Neuronal stem cell (in vitro differentiated cells): ENCODE measurements around the gene ALG14.

Experiments used
- DNase-seq: peaks from one replicate; pipeline ENCODE4 v3.0.0-alpha.2; 2013; ENCODE audit warnings: low spot score
- H2AFZ ChIP-seq: one replicate; pipeline ENCODE4 v1.6.1; 2013; ENCODE audit warnings: mild to moderate bottlenecking, low read length, inconsistent platforms
- H2AK5ac ChIP-seq: 2 replicates; pipeline ENCODE4 v1.6.1; 2013; ENCODE audit warnings: low read depth, mild to moderate bottlenecking, inconsistent platforms, low read length, moderate library complexity, mixed read lengths
- H2BK120ac ChIP-seq: 2 replicates; pipeline ENCODE4 v1.6.1; 2013; ENCODE audit warnings: low read depth, mild to moderate bottlenecking, inconsistent platforms, low read length, moderate library complexity, mixed read lengths
- H2BK12ac ChIP-seq: one replicate; pipeline ENCODE4 v1.6.1; 2013; ENCODE audit warnings: low read length, inconsistent platforms
- H2BK15ac ChIP-seq: 2 replicates; pipeline ENCODE4 v1.6.1; 2013; ENCODE audit warnings: mild to moderate bottlenecking, low read length, inconsistent platforms, mixed read lengths
- H2BK5ac ChIP-seq: one replicate; pipeline ENCODE4 v1.6.1; 2013; ENCODE audit warnings: inconsistent platforms, mild to moderate bottlenecking, low read length, moderate library complexity
- H3K14ac ChIP-seq: one replicate; pipeline ENCODE4 v1.6.1; 2013; ENCODE audit warnings: low read length, inconsistent platforms
- H3K18ac ChIP-seq: 2 replicates; pipeline ENCODE4 v1.6.1; 2013; ENCODE audit warnings: low read length, inconsistent platforms
- H3K23ac ChIP-seq: 2 replicates; pipeline ENCODE4 v1.6.1; 2013; ENCODE audit warnings: low read depth, mild to moderate bottlenecking, mixed read lengths, low read length, inconsistent platforms; ENCODE audit not compliant: poor library complexity
- H3K27ac ChIP-seq: replicated peaks from 3 replicates; pipeline ENCODE4 v1.5.1; 2013; ENCODE audit warnings: low read length, inconsistent platforms
- H3K27me3 ChIP-seq, 3 experiments: 2 replicates each; pipeline ENCODE4 v1.6.1; 2013; ENCODE audit warnings: low read length in 3 of 3, mild to moderate bottlenecking in 2 of 3, inconsistent platforms in 1 of 3, low read depth in 1 of 3, mixed read lengths in 1 of 3, moderate library complexity in 1 of 3; ENCODE audit not compliant: control insufficient read depth in 3 of 3, insufficient read depth in 3 of 3
- H3K36me3 ChIP-seq, 2 donors: replicated peaks in 1 of 2; 2 replicates each; pipeline ENCODE4 v1.6.1; 2013; ENCODE audit warnings: low read length in 2 of 2; ENCODE audit not compliant: control insufficient read depth in 2 of 2, insufficient read depth in 2 of 2
- H3K4ac ChIP-seq: 2 replicates; pipeline ENCODE4 v1.6.1; 2013; ENCODE audit warnings: inconsistent platforms, mild to moderate bottlenecking, low read length, moderate library complexity
- H3K4me1 ChIP-seq, 2 donors: 1 replicate in 1 of 2; 2 replicates in 1 of 2; pipeline ENCODE4 v1.6.1; 2013; ENCODE audit warnings: low read length in 2 of 2, low read depth in 1 of 2; ENCODE audit not compliant: control insufficient read depth in 2 of 2, insufficient read depth in 1 of 2
- H3K4me2 ChIP-seq: one replicate; pipeline ENCODE4 v1.6.1; 2013; ENCODE audit warnings: mild to moderate bottlenecking, low read length, inconsistent platforms; ENCODE audit not compliant: insufficient read depth, poor library complexity, severe bottlenecking
- H3K4me3 ChIP-seq, 2 donors: 2 replicates each; pipeline ENCODE4 v1.5.1; 2013; ENCODE audit warnings: low read length in 2 of 2, mild to moderate bottlenecking in 2 of 2, inconsistent platforms in 1 of 2, moderate library complexity in 1 of 2
- H3K79me1 ChIP-seq: one replicate; pipeline ENCODE4 v1.6.1; 2013; ENCODE audit warnings: low read depth, mild to moderate bottlenecking, inconsistent platforms, low read length, moderate library complexity
- H3K9ac ChIP-seq: one replicate; pipeline ENCODE4 v1.6.1; 2013; ENCODE audit warnings: mild to moderate bottlenecking, low read depth, low read length, inconsistent platforms; ENCODE audit not compliant: poor library complexity
- H3K9me3 ChIP-seq, 2 donors: replicated peaks in 1 of 2; 2 replicates each; pipeline versions ENCODE3 to v1.6.1; 2013; ENCODE audit warnings: low read length in 2 of 2, mild to moderate bottlenecking in 2 of 2, inconsistent platforms in 1 of 2, low read depth in 1 of 2, mixed read lengths in 1 of 2, moderate library complexity in 1 of 2; ENCODE audit not compliant: control insufficient read depth in 2 of 2, insufficient read depth in 1 of 2
- H4K8ac ChIP-seq: one replicate; pipeline ENCODE4 v1.6.1; 2013; ENCODE audit warnings: low read depth, mild to moderate bottlenecking, inconsistent platforms, low read length, moderate library complexity
- H4K91ac ChIP-seq: one replicate; pipeline ENCODE4 v1.6.1; 2013; ENCODE audit warnings: low read length, low read depth, mild to moderate bottlenecking, inconsistent platforms; ENCODE audit not compliant: poor library complexity
- WGBS, 2 donors: extraction: QIAGEN DNeasy Blood & Tissue Kit; methylation state at CpG; one replicate each; pipeline ENCODE4 v1.1.7; 2013; ENCODE audit warnings: missing lambda C conversion rate in 2 of 2, mixed read lengths in 1 of 2; ENCODE audit not compliant: insufficient read length in 2 of 2, insufficient replicate concordance in 1 of 2; ENCODE audit errors: extremely low coverage in 2 of 2; 5-methylcytosine and 5-hydroxymethylcytosine counted together

The ALG14 gene

GRCh38 chr1:94978401-94978800 lies 94.3 kb downstream of the ALG14 start:
- H2BK120ac ChIP-seq, result no peak overlapping the region
- H2BK5ac ChIP-seq, result no peak overlapping the region
- peaks cover 2% of the 10 kb centered on the region in 2 donors for H3K4me1 ChIP-seq
- H3K79me1 ChIP-seq, result no peaks in the 10 kb centered on the region
- H2AK5ac ChIP-seq, result no peak overlapping the region
- no peak overlapping the region for H4K8ac ChIP-seq
- no peak overlapping the region for H3K4me3 ChIP-seq
- WGBS, 2 donors, result no CpG with 5 or more reads among the region's 2 CpGs
- no peaks in the 10 kb centered on the region for H3K27me3 ChIP-seq
- no peak overlapping the region for H3K4ac ChIP-seq
- H3K14ac ChIP-seq, result no peak overlapping the region
- H3K27ac ChIP-seq, result no peak overlapping the region
- no peak overlapping the region for H3K18ac ChIP-seq
- no peak overlapping the region for H3K23ac ChIP-seq
- H3K9ac ChIP-seq, result no peak overlapping the region
- no peak overlapping the region for H2BK15ac ChIP-seq
- H3K4me2 ChIP-seq, result no peak overlapping the region
- no peaks in the 10 kb centered on the region for H3K36me3 ChIP-seq
- H2BK12ac ChIP-seq, result no peak overlapping the region
- no peak overlapping the region for H2AFZ ChIP-seq
- no peak for DNase-seq
- H3K9me3 ChIP-seq, result peaks cover 0 to 4% of the 10 kb centered on the region in 2 donors
- H4K91ac ChIP-seq, result no peak overlapping the region

GRCh38 chr1:94976971-94977548 lies 95.7 kb downstream of the ALG14 start:
- Histone ChIP-seq H3K9ac (no peak overlapping the region), H2AFZ (no peak overlapping the region), H2AK5ac (no peak overlapping the region), H2BK12ac (no peak overlapping the region), H3K18ac (no peak overlapping the region), H2BK120ac (no peak overlapping the region), H3K36me3 (no peaks in the 10 kb centered on the region), H3K4me2 (no peak overlapping the region), H3K14ac (no peak overlapping the region), H2BK5ac (no peak overlapping the region), H3K27ac (no peak overlapping the region), H3K27me3 (no peaks in the 10 kb centered on the region), H2BK15ac (no peak overlapping the region), H3K23ac (no peak overlapping the region), H3K79me1 (no peaks in the 10 kb centered on the region), H4K8ac (no peak overlapping the region), H3K4me3 (no peak overlapping the region), H3K4ac (no peak overlapping the region), H3K9me3 (peaks cover 0 to 4% of the 10 kb centered on the region in 2 donors), H4K91ac (no peak overlapping the region), H3K4me1 (peaks cover 2% of the 10 kb centered on the region in 2 donors)
- WGBS, 2 donors, result no CpG with 5 or more reads among the region's 6 CpGs
- DNase-seq, result no peak

- Histone ChIP-seq H3K4ac (no peak overlapping the region), H3K9me3 (peaks cover 0 to 4% of the 10 kb centered on the region in 2 donors), H3K36me3 (no peaks in the 10 kb centered on the region), H2BK5ac (no peak overlapping the region), H3K18ac (no peak overlapping the region), H2AK5ac (no peak overlapping the region), H3K27ac (no peak overlapping the region), H2BK120ac (no peak overlapping the region), H3K23ac (no peak overlapping the region), H3K14ac (no peak overlapping the region), H3K4me3 (no peak overlapping the region), H3K9ac (no peak overlapping the region), H4K91ac (no peak overlapping the region), H2BK12ac (no peak overlapping the region), H3K4me1 (peaks cover 2 to 4% of the 10 kb centered on the region in 2 donors), H2AFZ (no peak overlapping the region), H3K79me1 (no peaks in the 10 kb centered on the region), H3K27me3 (no peaks in the 10 kb centered on the region), H3K4me2 (no peak overlapping the region), H4K8ac (no peak overlapping the region), H2BK15ac (no peak overlapping the region)
- no CpG with 5 or more reads among the region's 1 CpG for WGBS, 2 donors
- no peak for DNase-seq
Observed at GRCh38 chr1:94974824-94975223, 97.9 kb downstream of the ALG14 start.

- Histone ChIP-seq H3K9me3 (peaks cover 0 to 4% of the 10 kb centered on the region in 2 donors), H4K8ac (no peak overlapping the region), H4K91ac (no peak overlapping the region), H2BK12ac (no peak overlapping the region), H3K4ac (no peak overlapping the region), H3K4me3 (no peak overlapping the region), H3K23ac (no peak overlapping the region), H3K18ac (no peak overlapping the region), H3K4me2 (no peak overlapping the region), H2AK5ac (no peak overlapping the region), H3K27me3 (no peaks in the 10 kb centered on the region), H3K36me3 (no peaks in the 10 kb centered on the region), H3K4me1 (peaks cover 0 to 4% of the 10 kb centered on the region in 2 donors), H3K79me1 (no peaks in the 10 kb centered on the region), H3K27ac (no peak overlapping the region), H2BK15ac (no peak overlapping the region), H2BK120ac (no peak overlapping the region), H2AFZ (no peak overlapping the region), H2BK5ac (no peak overlapping the region), H3K14ac (no peak overlapping the region), H3K9ac (no peak overlapping the region)
- WGBS, 2 donors, result no CpG with 5 or more reads among the region's 1 CpG
- DNase-seq, result no peak
Observed at GRCh38 chr1:94974241-94974640, 98.5 kb downstream of the ALG14 start.
